Fibroblast of skin of scalp (primary cell): ENCODE results near the gene POLR2F.

Experiments used
- DNase-seq: peaks from one replicate; pipeline ENCODE4 v3.0.0-alpha.2; 2013

POLR2F gene

GRCh38 chr22:38007330-38007902 is 53.9 kb downstream of the POLR2F start:
- no peak for DNase-seq

- no peak for DNase-seq
These were observed 55.7 kb downstream of the POLR2F start for GRCh38 chr22:38009000-38009806.

DNA sequence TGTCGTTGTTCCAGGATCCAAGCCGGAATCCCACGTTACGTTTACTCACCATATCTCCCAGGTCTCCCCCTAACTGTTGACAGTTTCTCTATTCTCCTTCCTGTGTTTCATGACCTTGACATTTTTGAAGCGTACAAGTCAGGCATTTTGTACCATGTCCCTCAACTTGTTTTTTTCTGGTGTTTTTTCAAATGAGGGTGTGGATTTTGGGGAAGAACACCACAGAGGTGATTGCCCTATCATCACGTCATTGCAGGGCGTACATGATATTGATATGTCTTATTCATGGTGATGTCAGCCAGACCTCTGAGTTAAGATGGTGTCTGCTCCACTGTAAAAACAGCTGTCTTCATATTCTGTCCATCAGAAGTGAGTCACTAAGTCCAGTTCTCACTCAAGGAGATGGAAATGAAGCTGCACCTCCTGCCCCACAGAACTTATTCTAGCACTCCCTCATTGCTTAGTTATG is 59.1 kb downstream of the POLR2F start:
- no peak for DNase-seq

DNA sequence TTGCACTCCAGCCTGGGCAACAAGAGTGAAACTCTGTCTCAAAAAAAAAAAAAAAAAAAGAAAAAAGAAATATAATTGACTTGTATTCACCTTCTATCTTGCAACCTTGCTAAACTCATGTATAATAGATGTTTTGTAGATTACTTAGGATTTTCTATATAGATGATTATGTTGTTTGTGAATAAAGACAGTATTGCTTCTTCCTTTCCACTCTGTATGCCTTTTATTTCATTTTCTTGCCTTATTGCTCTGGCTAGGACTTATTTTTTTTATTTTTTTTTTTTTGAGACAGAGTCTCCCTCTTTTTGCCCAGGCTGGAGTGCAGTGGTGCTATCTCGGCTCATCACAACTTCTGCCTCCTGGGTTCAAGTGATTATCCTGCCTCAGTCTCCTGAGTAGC is 60.6 kb downstream of the POLR2F start:
- DNase-seq: no peak

- DNase-seq: no peak
These were observed 63.0 kb downstream of the POLR2F start for GRCh38 chr22:38016182-38017151.

- DNase-seq: peak; percentile 61
These were observed 63.9 kb downstream of the POLR2F start for GRCh38 chr22:38017272-38017920.

GRCh38 chr22:38017939-38018885 is 64.7 kb downstream of the POLR2F start:
- no peak for DNase-seq
